GM19099 (cell line): ENCODE measurements around the gene OAT.

Experiments used
- POLR2A ChIP-seq: IDR thresholded peaks from 3 replicates; pipeline ENCODE4 v1.6.1; 2011; ENCODE audit warnings: low read depth; ENCODE audit not compliant: insufficient read length; ENCODE audit errors: extremely low read depth

The OAT gene

GRCh38 chr10:124423813-124424212, 5.1 kb upstream of the OAT start:
- no peak for TF ChIP-seq POLR2A

- no peak for TF ChIP-seq POLR2A
Measured at GRCh38 chr10:124422742-124423141, 4.0 kb upstream of the OAT start.

- no peak for TF ChIP-seq POLR2A
Measured at GRCh38 chr10:124420254-124420653, 1.5 kb upstream of the OAT start.

DNA sequence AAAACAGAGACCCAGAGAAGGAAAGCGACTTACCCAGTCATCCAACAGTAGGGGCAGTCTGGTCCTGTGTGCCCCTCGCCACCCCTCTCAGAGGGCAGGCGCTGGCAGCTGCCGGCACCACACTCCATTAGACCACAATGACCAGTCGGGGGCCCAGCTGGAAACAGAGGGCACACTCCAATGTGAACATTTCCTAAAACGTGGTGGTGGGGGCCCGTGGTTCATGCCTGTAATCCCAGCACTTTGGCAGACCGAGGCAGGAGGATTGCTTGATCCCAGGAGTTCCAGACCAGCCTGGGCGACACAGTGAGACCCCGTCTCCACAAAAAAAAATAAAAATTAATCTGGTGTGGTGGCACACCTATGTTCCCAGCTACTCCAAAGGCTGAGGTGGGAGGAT, 912 bp upstream of the OAT start:
- TF ChIP-seq POLR2A: no peak

GRCh38 chr10:124417895-124418725, 613 bp downstream of the OAT start:
- TF ChIP-seq POLR2A: no peak

DNA sequence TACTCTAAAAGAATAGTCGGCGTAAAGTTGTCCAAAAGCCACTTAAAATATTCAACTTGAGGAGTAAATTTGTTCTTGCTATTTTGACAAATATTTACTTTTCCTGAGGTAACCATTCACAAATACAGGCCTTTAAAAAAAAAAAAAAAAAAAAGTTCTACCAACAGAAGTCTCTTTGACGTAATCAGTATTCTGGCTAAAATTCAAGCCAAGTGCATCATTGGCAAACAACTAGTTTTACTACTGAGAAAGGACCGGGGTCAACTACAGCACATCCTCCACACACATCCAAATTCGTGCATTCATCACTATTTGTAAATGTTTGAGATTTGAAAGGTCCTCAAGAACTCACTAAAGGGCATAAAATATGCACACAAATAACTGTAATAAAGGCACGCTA, 2.0 kb downstream of the OAT start:
- TF ChIP-seq POLR2A: no peak

GRCh38 chr10:124415210-124415609, 3.5 kb downstream of the OAT start:
- TF ChIP-seq POLR2A: no peak

DNA sequence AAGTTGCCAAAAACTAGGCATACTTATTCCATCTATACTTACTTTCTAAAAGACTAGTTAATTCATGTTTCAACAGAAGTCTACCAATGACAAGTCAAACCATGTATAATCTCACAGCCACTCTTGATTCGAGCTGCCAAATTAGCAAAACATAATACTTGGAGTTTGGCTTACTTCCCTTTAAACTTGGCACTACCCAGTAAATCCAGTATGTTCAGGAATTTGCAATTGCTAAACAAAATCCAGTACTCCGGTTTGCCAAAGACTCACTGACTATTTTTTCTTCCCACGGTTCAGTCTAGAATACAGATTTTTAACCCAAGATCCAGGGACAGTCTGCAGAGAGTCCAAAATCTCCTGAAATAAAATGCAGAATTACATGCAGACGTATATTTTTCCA, 4.6 kb downstream of the OAT start:
- no peak for TF ChIP-seq POLR2A

DNA sequence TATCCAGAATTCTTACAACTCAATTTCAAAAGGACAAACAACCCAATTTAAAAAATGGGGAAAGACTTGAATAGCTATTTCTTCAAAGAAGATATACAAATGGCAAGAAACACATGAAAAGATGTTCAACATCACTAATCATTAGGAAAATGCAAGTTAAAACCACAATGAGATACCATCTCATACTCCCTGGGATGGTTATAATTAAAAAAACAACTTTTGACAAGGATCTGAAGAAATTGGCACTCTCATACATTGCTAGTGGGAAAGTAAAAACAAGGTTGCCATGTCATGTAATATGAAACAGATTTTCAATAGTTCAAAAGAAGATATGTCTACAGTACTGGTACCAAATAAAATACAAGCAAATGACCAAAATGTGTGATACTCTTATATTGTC, 9.0 kb downstream of the OAT start:
- no peak for TF ChIP-seq POLR2A

- TF ChIP-seq POLR2A: no peak
Measured at GRCh38 chr10:124408357-124408756, 10.4 kb downstream of the OAT start.

DNA sequence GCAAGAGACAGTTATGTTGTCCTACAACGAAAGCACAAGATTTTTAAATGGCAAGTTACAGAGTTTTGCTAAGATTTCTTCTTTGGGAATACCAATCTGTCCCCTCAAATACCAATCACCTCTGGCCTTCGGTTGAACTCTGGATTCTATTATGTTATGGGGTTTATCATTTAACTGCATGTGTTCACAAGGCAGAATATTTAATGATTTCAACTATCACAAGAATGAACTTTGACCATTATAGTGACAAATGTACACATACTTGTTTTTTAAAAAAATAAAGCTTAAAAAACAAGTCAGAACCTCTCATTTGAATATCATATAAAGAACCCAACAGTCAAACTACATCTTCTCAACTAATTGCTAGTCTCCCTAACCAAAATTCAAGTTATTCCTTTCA, 11.3 kb downstream of the OAT start:
- no peak for TF ChIP-seq POLR2A

DNA sequence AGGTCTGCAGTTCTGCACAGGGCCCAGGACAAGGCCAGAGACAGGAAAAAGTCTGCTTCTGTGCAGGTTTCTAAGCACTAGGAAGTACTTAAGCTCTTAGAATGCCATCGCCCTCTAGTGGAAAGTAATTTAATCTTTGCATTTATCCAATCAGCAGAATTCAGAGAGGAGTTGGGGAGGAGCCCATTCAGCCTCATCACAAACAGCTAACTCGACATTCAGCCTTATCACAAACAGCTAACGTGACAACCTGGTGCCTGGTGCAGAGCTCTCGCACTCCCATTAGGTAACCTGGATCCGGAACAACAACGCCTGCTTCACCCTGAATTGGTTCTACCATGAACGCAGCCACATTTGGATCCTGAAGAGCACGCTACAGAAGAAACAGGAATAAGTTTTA, 15.2 kb downstream of the OAT start:
- TF ChIP-seq POLR2A: no peak

GRCh38 chr10:124402273-124402672, 16.4 kb downstream of the OAT start:
- TF ChIP-seq POLR2A: no peak

DNA sequence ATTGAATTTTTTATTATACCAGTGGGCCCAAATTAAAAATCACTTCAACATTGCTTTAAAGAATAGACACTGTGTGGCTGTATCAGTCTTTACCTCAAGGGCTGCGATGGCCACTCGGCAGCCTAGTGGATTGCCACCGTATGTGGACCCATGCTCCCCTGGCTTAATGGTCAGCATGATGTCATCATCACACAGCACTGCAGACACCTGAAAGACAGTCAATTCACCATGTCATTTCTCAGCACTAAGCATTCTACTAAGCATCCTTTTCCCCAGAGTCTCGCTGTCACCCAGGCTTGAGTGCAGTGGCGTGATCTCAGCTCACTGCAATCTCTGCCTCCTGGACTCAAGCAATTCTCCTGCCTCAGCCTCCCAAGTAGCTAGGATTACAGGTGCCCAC, 17.1 kb downstream of the OAT start:
- TF ChIP-seq POLR2A: no peak

GRCh38 chr10:124394583-124394982, 24.1 kb downstream of the OAT start:
- no peak for TF ChIP-seq POLR2A

- TF ChIP-seq POLR2A: no peak
Measured at GRCh38 chr10:124392626-124393342, 25.9 kb downstream of the OAT start.
